B cell (primary cell): ENCODE measurements around the gene RAP1GAP2. TPM values are rescaled to one million over a fixed set of nuclear protein-coding genes. Genes with fewer than 3 reads are reported as not detected.

ENCODE experiments used
- ATAC-seq: fragments of 200-7000 bp; cut with Tn5 transposase; one replicate; pipeline ENCODE4 v1.10.0; 2021; ENCODE audit warnings: low read depth, mild to moderate bottlenecking, moderate number of reproducible peaks, moderate library complexity
- CTCF ChIA-PET: fragments of 350-600 bp; sonication (Branson Sonifier 250); formaldehyde crosslinking; loops from one replicate; lab custom pipeline; 2021; ENCODE audit warnings: antibody characterized with exemption, inconsistent platforms; lab: Charles Lee
- POLR2A ChIA-PET: fragments of 350-600 bp; sonication (Branson Sonifier 250); formaldehyde crosslinking; loops from one replicate; lab custom pipeline; 2021; ENCODE audit warnings: antibody characterized with exemption; lab: Charles Lee
- DNase-seq: peaks from one replicate; pipeline ENCODE4 v3.0.0; 2013
- H2AFZ ChIP-seq: 2 replicates; pipeline ENCODE4 v1.6.1; 2012; ENCODE audit warnings: mild to moderate bottlenecking, low read depth, low read length; ENCODE audit not compliant: insufficient read depth, poor library complexity, severe bottlenecking
- H3K27ac ChIP-seq, 2 donors: 1 replicate in 1 of 2; 2 replicates in 1 of 2; pipeline ENCODE4 v1.5.1; 2012 to 2013; ENCODE audit warnings: low read length in 2 of 2, mild to moderate bottlenecking in 2 of 2, moderate library complexity in 1 of 2
- H3K27me3 ChIP-seq, 4 experiments: fragments of 200-600 bp in 1 of 4; sonication (generic) in 1 of 4; replicated peaks in 1 of 4; 1 replicate in 2 of 4; 2 replicates in 2 of 4; pipeline versions ENCODE4 v1.6.1 to v1.7.0; 2013 to 2016; ENCODE audit warnings: low read length in 3 of 4, mild to moderate bottlenecking in 2 of 4, mixed read lengths in 1 of 4, moderate library complexity in 1 of 4; ENCODE audit not compliant: insufficient read depth in 4 of 4, control insufficient read depth in 3 of 4; ENCODE audit errors: control extremely low read depth in 1 of 4
- H3K36me3 ChIP-seq, 2 experiments: replicated peaks in 1 of 2; 1 replicate in 1 of 2; 2 replicates in 1 of 2; pipeline versions ENCODE4 v1.6.1 to v1.7.1; 2013; ENCODE audit warnings: low read length in 1 of 2; ENCODE audit not compliant: insufficient read depth in 2 of 2, control insufficient read depth in 1 of 2; ENCODE audit errors: control extremely low read depth in 1 of 2, extremely low read depth in 1 of 2
- H3K4me1 ChIP-seq, 2 donors: fragments of 200-600 bp in 1 of 2; sonication (generic) in 1 of 2; 1 replicate in 1 of 2; 2 replicates in 1 of 2; pipeline versions ENCODE4 v1.5.1 to v1.6.1; 2013 to 2017; ENCODE audit warnings: low read length in 2 of 2; ENCODE audit not compliant: control insufficient read depth in 2 of 2, insufficient read depth in 2 of 2
- H3K4me2 ChIP-seq: replicated peaks from 2 replicates; pipeline ENCODE3; 2012; ENCODE audit warnings: mild to moderate bottlenecking, low read depth, low read length; ENCODE audit not compliant: poor library complexity, severe bottlenecking
- H3K4me3 ChIP-seq, 5 experiments: fragments of 200-600 bp in 1 of 5; sonication (generic) in 1 of 5; 1 replicate in 3 of 5; 2 replicates in 2 of 5; pipeline versions ENCODE4 v1.5.1 to v1.7.0; 2011 to 2016; ENCODE audit warnings: low read length in 4 of 5, mild to moderate bottlenecking in 4 of 5, low read depth in 2 of 5, control low read depth in 1 of 5, moderate library complexity in 1 of 5; ENCODE audit not compliant: insufficient read depth in 1 of 5; ENCODE audit errors: control extremely low read depth in 1 of 5, extremely low read depth in 1 of 5
- H3K79me2 ChIP-seq: fragments of 200-600 bp; sonication (generic); one replicate; pipeline ENCODE4 v1.6.0; 2016; ENCODE audit warnings: low read length; ENCODE audit not compliant: control insufficient read depth, insufficient read depth
- H3K9ac ChIP-seq: fragments of 200-600 bp; sonication (generic); 2 replicates; pipeline ENCODE4 v1.6.1; 2017; ENCODE audit warnings: mild to moderate bottlenecking, low read length, moderate library complexity
- H3K9me3 ChIP-seq, 3 donors: one replicate each; pipeline versions ENCODE4 v1.6.1 to v1.7.1; 2013; ENCODE audit warnings: low read length in 2 of 3; ENCODE audit not compliant: control insufficient read depth in 2 of 3, insufficient read depth in 1 of 3; ENCODE audit errors: control extremely low read depth in 1 of 3
- H4K20me1 ChIP-seq: 2 replicates; pipeline ENCODE4 v1.6.0; 2012; ENCODE audit warnings: mild to moderate bottlenecking, low read length; ENCODE audit not compliant: insufficient read depth, control insufficient read depth, poor library complexity, severe bottlenecking
- H3K27ac Mint-ChIP-seq: one replicate; pipeline ENCODE4 v1.8.0; 2021; ENCODE audit warnings: mixed read lengths
- H3K27me3 Mint-ChIP-seq: one replicate; pipeline ENCODE4 v1.8.0; 2021; ENCODE audit warnings: mixed read lengths
- H3K4me1 Mint-ChIP-seq: one replicate; pipeline ENCODE4 v1.8.0; 2021; ENCODE audit warnings: mixed read lengths
- H3K4me3 Mint-ChIP-seq: one replicate; pipeline ENCODE4 v1.8.0; 2021; ENCODE audit warnings: mixed read lengths
- H3K9me3 Mint-ChIP-seq: one replicate; pipeline ENCODE4 v1.8.0; 2022; ENCODE audit warnings: mixed read lengths; ENCODE audit not compliant: insufficient read depth
- EZH2 ChIP-seq: IDR thresholded peaks from 2 replicates; pipeline ENCODE4 v1.6.1; 2012; ENCODE audit warnings: borderline replicate concordance, low read depth, mild to moderate bottlenecking, moderate library complexity, low read length; ENCODE audit not compliant: insufficient read depth, poor library complexity, severe bottlenecking
- WGBS: methylation state at CpG from one replicate; pipeline ENCODE4 v1.1.5; 2013; ENCODE audit warnings: missing lambda C conversion rate; ENCODE audit not compliant: insufficient coverage; 5-methylcytosine and 5-hydroxymethylcytosine counted together
- intact Hi-C: fragments of 100-400 bp; cut with micrococcal nuclease; formaldehyde crosslinking; loops from one replicate; pipeline ENCODE4 v1.10.0; 2022
- polyA plus RNA-seq: library from polyadenylated mRNA; depleted of rRNA; stranded (reverse); fragments of >200 nt; gene quantifications from 2 replicates; pipeline ENCODE4 v1.2.3, GENCODE V29; 2012
- total RNA-seq, 2 donors: library from RNA; stranded (reverse); fragments of 120-200 nt in 1 of 2; gene quantifications; 1 replicate in 1 of 2; 2 replicates in 1 of 2; pipeline versions ENCODE4 v1.2.3 to v1.2.4, GENCODE V29; 2013 to 2022
- TF ChIP-seq, protein P1 (sequence below): fragments of 200-600 bp; IDR thresholded peaks from one replicate; pipeline ENCODE4 v1.8.0; 2022; ENCODE audit warnings: antibody characterized with exemption, mild to moderate bottlenecking

RAP1GAP2 gene
- total and polyA plus RNA-seq, 2 donors (not counting 1 experiment from before 2014, with no cell fraction given) = 14.9 to 16.4 TPM

- ChIA-PET CTCF (interaction anchor here (1.5 to 1.7 kb wide), 2 partner anchors 10 to 13 kb away, joined by 7 to 8 read pairs; no protein-coding TSS in a partner anchor), POLR2A (interaction anchor here (2.1 kb wide), 1 partner anchor 9 kb away, joined by 8 read pairs; no protein-coding TSS in a partner anchor)
- Histone ChIP-seq H3K4me2 (no peak overlapping the region), H3K9ac (no peak overlapping the region), H3K4me3 (no peak overlapping the region), H3K4me1 (peaks cover 9 to 21% of the 10 kb centered on the region in 2 donors), H4K20me1 (no peaks in the 10 kb centered on the region), H2AFZ (no peak overlapping the region), H3K27ac (no peak overlapping the region), H3K27me3 (no peaks in the 10 kb centered on the region), H3K79me2 (no peaks in the 10 kb centered on the region), H3K9me3 (no peaks in the 10 kb centered on the region), H3K36me3 (peaks cover 0 to 5% of the 10 kb centered on the region in 2 experiments)
- Mint-ChIP-seq H3K27ac (no peak overlapping the region), H3K4me1 (peaks cover 27% of the 10 kb centered on the region), H3K9me3 (no peaks in the 10 kb centered on the region), H3K27me3 (no peaks in the 10 kb centered on the region), H3K4me3 (no peak overlapping the region)
- ATAC-seq (no peak), DNase-seq (no peak)
- TF ChIP-seq, protein P1, sequence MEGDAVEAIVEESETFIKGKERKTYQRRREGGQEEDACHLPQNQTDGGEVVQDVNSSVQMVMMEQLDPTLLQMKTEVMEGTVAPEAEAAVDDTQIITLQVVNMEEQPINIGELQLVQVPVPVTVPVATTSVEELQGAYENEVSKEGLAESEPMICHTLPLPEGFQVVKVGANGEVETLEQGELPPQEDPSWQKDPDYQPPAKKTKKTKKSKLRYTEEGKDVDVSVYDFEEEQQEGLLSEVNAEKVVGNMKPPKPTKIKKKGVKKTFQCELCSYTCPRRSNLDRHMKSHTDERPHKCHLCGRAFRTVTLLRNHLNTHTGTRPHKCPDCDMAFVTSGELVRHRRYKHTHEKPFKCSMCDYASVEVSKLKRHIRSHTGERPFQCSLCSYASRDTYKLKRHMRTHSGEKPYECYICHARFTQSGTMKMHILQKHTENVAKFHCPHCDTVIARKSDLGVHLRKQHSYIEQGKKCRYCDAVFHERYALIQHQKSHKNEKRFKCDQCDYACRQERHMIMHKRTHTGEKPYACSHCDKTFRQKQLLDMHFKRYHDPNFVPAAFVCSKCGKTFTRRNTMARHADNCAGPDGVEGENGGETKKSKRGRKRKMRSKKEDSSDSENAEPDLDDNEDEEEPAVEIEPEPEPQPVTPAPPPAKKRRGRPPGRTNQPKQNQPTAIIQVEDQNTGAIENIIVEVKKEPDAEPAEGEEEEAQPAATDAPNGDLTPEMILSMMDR = no peak
- WGBS = 97% methylated on average over 4 of the region's 6 CpGs
- intact Hi-C loops = no loop called here
Measured at GRCh38 chr17:2801841-2802240, 5.6 kb downstream of the RAP1GAP2 start.

GRCh38 chr17:2802574-2802973 is 6.3 kb downstream of the RAP1GAP2 start:
- Histone ChIP-seq H2AFZ (no peak overlapping the region), H3K36me3 (peaks cover 0 to 5% of the 10 kb centered on the region in 2 experiments), H3K9me3 (no peaks in the 10 kb centered on the region), H3K4me3 (no peak overlapping the region), H3K4me2 (no peak overlapping the region), H3K4me1 (peaks cover 2 to 14% of the 10 kb centered on the region in 2 donors), H3K27ac (no peak overlapping the region), H3K79me2 (no peaks in the 10 kb centered on the region), H3K9ac (no peak overlapping the region), H3K27me3 (no peaks in the 10 kb centered on the region), H4K20me1 (no peaks in the 10 kb centered on the region)
- intact Hi-C loops = no loop called here
- ChIA-PET CTCF (interaction anchor here (0.6 to 1.7 kb wide), 8 partner anchors 10 to 207 kb away, joined by 3 to 8 read pairs (median 4); no protein-coding TSS in a partner anchor), POLR2A (interaction anchor here (0.6 to 2.1 kb wide), 4 partner anchors 8 to 816 kb away, joined by 3 to 8 read pairs (median 6); no protein-coding TSS in a partner anchor)
- no peaks in the 10 kb centered on the region for H3K9me3 Mint-ChIP-seq
- no peak for ATAC-seq
- DNase-seq = no peak
- no peak overlapping the region for H3K4me3 Mint-ChIP-seq
- no peak overlapping the region for H3K27ac Mint-ChIP-seq
- no peak for TF ChIP-seq EZH2
- TF ChIP-seq, protein P1 = no peak
- 97% methylated on average over 7 of the region's 8 CpGs for WGBS
- no peaks in the 10 kb centered on the region for H3K27me3 Mint-ChIP-seq
- H3K4me1 Mint-ChIP-seq = peaks cover 25% of the 10 kb centered on the region
